ENCODE measurements around the gene AMBP. TPM values are rescaled to one million over a fixed set of nuclear protein-coding genes. Genes with fewer than 3 reads are reported as not detected.

AMBP gene
- polyA plus RNA-seq, 1 of the 3 experiments (the other 2 are of a cell fraction) = 0.16 TPM

DNA sequence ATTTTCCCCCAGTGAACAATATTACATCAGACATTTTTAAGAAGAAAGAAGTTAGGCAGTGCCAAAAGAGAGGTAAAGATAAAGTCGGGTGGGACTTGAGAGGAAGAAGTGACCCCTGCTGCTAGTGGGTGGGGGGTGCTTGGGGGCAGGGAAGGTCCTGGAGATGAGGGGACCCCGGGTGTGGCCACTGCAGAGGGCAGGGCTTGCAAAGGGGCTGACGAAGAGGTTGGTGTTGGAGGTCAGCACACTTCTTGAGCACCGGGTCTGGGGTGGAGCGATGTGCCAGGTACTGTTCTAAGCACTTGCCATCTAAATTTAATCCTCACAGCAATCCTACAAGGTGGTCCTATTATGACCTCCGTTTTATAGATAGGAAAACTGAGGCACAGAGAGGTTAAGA is 62.0 kb downstream of the AMBP start:
- CTCF ChIA-PET = no interaction called here
- H3K4me2 ChIP-seq = no peak overlapping the region
- no peak overlapping the region for H3K4me3 ChIP-seq (ENCODE audit: low read depth in 2 of 2, low read length in 1 of 2)
- H3K79me2 ChIP-seq (ENCODE audit: insufficient read depth) = no peaks in the 10 kb centered on the region
- POLR2A ChIA-PET = no interaction called here
- peaks cover 66 to 74% of the 10 kb centered on the region in 2 experiments for H3K36me3 ChIP-seq (replicated peaks in 1 of 2; ENCODE audit: control insufficient read depth in 1 of 2, insufficient read depth in 2 of 2, low read length in 1 of 2)
- 96% methylated on average over 6 of the region's 6 CpGs for WGBS (ENCODE audit: low lambda C conversion rate)
- peaks cover 0 to 9% of the 10 kb centered on the region in 2 experiments; a peak in 2 of 4 replicates for H3K4me1 ChIP-seq (ENCODE audit: control insufficient read depth in 1 of 2, insufficient read depth in 2 of 2, low read depth in 1 of 2, low read length in 1 of 2)
- H3K27me3 ChIP-seq (ENCODE audit: insufficient read depth) = no peaks in the 10 kb centered on the region
- no peak overlapping the region for H3K9ac ChIP-seq
- no peaks in the 10 kb centered on the region for H3K9me2 ChIP-seq
- no peaks in the 10 kb centered on the region for H3K9me3 ChIP-seq
- TF ChIP-seq RXRA (IDR thresholded peaks at IDR 0.05; ENCODE audit: borderline replicate concordance, low read depth) (no peak), FOXJ3 (CRISPR knock-in tag; IDR thresholded peaks at IDR 0.05) (no peak), TEAD4 (IDR thresholded peaks at IDR 0.05; ENCODE audit: borderline replicate concordance, insufficient read depth) (no peak)
- no peaks in the 10 kb centered on the region for H3F3A ChIP-seq (replicated peaks; ENCODE audit: insufficient read depth)
- H3K27ac ChIP-seq (ENCODE audit: low read depth in 2 of 2, low read length in 1 of 2) = no peak overlapping the region
- DNase-seq = no peak
- no peak overlapping the region for H2AFZ ChIP-seq (ENCODE audit: low read depth)
- H4K20me1 ChIP-seq (ENCODE audit: insufficient read depth) = no peaks in the 10 kb centered on the region

DNA sequence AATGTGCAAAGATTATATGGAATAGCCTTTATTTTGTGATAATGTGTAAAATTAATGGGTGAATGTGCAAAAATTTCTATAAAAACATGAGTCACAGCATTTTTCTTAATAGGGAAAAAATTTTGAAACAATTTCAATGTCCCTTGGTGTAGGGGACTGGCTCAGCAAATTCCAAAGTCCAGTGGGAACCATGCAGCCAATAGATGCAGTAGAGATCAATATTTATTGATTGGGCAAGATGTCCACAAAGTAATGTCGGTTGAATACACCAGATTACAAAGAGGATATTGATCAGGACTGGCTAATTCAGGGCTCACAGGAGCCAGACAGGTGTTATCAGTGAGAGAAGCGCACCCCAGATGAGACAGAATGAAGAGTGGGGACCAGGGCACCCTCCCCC is 62.5 kb downstream of the AMBP start:
- ChIA-PET CTCF (no interaction called here), POLR2A (no interaction called here)
- Histone ChIP-seq H3K4me1 (ENCODE audit: control insufficient read depth in 1 of 2, insufficient read depth in 2 of 2, low read depth in 1 of 2, low read length in 1 of 2) (peaks cover 0 to 14% of the 10 kb centered on the region in 2 experiments; a peak in 2 of 4 replicates), H3K4me2 (no peak overlapping the region), H2AFZ (ENCODE audit: low read depth) (no peak overlapping the region), H3K79me2 (ENCODE audit: insufficient read depth) (no peaks in the 10 kb centered on the region), H3K9me3 (no peaks in the 10 kb centered on the region), H3K36me3 (replicated peaks in 1 of 2; ENCODE audit: control insufficient read depth in 1 of 2, insufficient read depth in 2 of 2, low read length in 1 of 2) (peaks cover 63 to 71% of the 10 kb centered on the region in 2 experiments), H4K20me1 (ENCODE audit: insufficient read depth) (no peaks in the 10 kb centered on the region), H3K9ac (no peak overlapping the region), H3K4me3 (ENCODE audit: low read depth in 2 of 2, low read length in 1 of 2) (no peak overlapping the region), H3K9me2 (no peaks in the 10 kb centered on the region), H3F3A (replicated peaks; ENCODE audit: insufficient read depth) (no peaks in the 10 kb centered on the region), H3K27me3 (ENCODE audit: insufficient read depth) (no peaks in the 10 kb centered on the region), H3K27ac (ENCODE audit: low read depth in 2 of 2, low read length in 1 of 2) (no peak overlapping the region)
- WGBS (ENCODE audit: low lambda C conversion rate) = 94% methylated on average over 2 of the region's 2 CpGs
- TF ChIP-seq TCF12 (IDR thresholded peaks at IDR 0.05) (no peak), TEAD4 (IDR thresholded peaks at IDR 0.05; ENCODE audit: borderline replicate concordance, insufficient read depth) (no peak), SMC3 (IDR thresholded peaks at IDR 0.05; ENCODE audit: low read depth, low read length) (no peak), FOXM1 (IDR thresholded peaks at IDR 0.05; ENCODE audit: low read depth) (no peak), MXI1 (IDR thresholded peaks at IDR 0.05; ENCODE audit: low read depth, low read length) (no peak), FOXJ3 (CRISPR knock-in tag; IDR thresholded peaks at IDR 0.05) (no peak), RFX5 (IDR thresholded peaks at IDR 0.05; ENCODE audit: low read length) (no peak), RCOR1 (IDR thresholded peaks at IDR 0.05; ENCODE audit: low read length) (no peak), NFIC (IDR thresholded peaks at IDR 0.05; ENCODE audit: borderline replicate concordance) (no peak), EZH2phosphoT487 (IDR thresholded peaks at IDR 0.05; ENCODE audit: borderline replicate concordance, low read depth) (no peak), EP300 (IDR thresholded peaks at IDR 0.05; ENCODE audit: borderline replicate concordance in 1 of 2, low read depth in 1 of 2, low read length in 1 of 2) (no peak), GATA2 (CRISPR knock-in tag; IDR thresholded peaks at IDR 0.05) (no peak), NRF1 (IDR thresholded peaks at IDR 0.05; ENCODE audit: low read depth, low read length) (no peak), CHD2 (IDR thresholded peaks at IDR 0.05; ENCODE audit: low read length, partially characterized antibody) (no peak)
- TF ChIP-seq, protein P1, sequence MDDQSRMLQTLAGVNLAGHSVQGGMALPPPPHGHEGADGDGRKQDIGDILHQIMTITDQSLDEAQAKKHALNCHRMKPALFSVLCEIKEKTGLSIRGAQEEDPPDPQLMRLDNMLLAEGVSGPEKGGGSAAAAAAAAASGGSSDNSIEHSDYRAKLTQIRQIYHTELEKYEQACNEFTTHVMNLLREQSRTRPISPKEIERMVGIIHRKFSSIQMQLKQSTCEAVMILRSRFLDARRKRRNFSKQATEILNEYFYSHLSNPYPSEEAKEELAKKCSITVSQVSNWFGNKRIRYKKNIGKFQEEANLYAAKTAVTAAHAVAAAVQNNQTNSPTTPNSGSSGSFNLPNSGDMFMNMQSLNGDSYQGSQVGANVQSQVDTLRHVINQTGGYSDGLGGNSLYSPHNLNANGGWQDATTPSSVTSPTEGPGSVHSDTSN (IDR thresholded peaks at IDR 0.05) = no peak
- TF ChIP-seq, protein P2, sequence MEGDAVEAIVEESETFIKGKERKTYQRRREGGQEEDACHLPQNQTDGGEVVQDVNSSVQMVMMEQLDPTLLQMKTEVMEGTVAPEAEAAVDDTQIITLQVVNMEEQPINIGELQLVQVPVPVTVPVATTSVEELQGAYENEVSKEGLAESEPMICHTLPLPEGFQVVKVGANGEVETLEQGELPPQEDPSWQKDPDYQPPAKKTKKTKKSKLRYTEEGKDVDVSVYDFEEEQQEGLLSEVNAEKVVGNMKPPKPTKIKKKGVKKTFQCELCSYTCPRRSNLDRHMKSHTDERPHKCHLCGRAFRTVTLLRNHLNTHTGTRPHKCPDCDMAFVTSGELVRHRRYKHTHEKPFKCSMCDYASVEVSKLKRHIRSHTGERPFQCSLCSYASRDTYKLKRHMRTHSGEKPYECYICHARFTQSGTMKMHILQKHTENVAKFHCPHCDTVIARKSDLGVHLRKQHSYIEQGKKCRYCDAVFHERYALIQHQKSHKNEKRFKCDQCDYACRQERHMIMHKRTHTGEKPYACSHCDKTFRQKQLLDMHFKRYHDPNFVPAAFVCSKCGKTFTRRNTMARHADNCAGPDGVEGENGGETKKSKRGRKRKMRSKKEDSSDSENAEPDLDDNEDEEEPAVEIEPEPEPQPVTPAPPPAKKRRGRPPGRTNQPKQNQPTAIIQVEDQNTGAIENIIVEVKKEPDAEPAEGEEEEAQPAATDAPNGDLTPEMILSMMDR (IDR thresholded peaks at IDR 0.05) = no peak
- TF ChIP-seq, protein P3, sequence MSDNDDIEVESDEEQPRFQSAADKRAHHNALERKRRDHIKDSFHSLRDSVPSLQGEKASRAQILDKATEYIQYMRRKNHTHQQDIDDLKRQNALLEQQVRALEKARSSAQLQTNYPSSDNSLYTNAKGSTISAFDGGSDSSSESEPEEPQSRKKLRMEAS (IDR thresholded peaks at IDR 0.05; ENCODE audit: low read depth) = no peak
- TF ChIP-seq, protein P4, sequence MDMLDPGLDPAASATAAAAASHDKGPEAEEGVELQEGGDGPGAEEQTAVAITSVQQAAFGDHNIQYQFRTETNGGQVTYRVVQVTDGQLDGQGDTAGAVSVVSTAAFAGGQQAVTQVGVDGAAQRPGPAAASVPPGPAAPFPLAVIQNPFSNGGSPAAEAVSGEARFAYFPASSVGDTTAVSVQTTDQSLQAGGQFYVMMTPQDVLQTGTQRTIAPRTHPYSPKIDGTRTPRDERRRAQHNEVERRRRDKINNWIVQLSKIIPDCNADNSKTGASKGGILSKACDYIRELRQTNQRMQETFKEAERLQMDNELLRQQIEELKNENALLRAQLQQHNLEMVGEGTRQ (IDR thresholded peaks at IDR 0.05; ENCODE audit: borderline replicate concordance, low read depth, low read length) = no peak
- DNase-seq = no peak
